DOHH2 (cell line): ENCODE results near the gene POLRMT.

Experiments used
- H3F3A ChIP-seq: fragments of 200-600 bp; sonication (generic), shearing (Covaris generic); 2 replicates; pipeline ENCODE4 v1.6.0; 2016; ENCODE audit warnings: antibody characterized with exemption, mild to moderate bottlenecking; ENCODE audit not compliant: control insufficient read depth, insufficient read depth
- H3K27ac ChIP-seq: fragments of 200-600 bp; sonication (generic); 2 replicates; pipeline ENCODE4 v1.5.1; 2014; ENCODE audit warnings: low read depth, mild to moderate bottlenecking, low read length, moderate library complexity
- H3K27me3 ChIP-seq: fragments of 200-600 bp; sonication (generic); 2 replicates; pipeline ENCODE4 v1.6.1; 2014; ENCODE audit warnings: mild to moderate bottlenecking, low read length, mixed read lengths; ENCODE audit not compliant: control insufficient read depth
- H3K36me3 ChIP-seq: fragments of 200-600 bp; sonication (generic); 2 replicates; pipeline ENCODE4 v1.6.1; 2014; ENCODE audit warnings: mild to moderate bottlenecking, low read length, moderate library complexity, mixed read lengths; ENCODE audit not compliant: control insufficient read depth
- H3K4me1 ChIP-seq: fragments of 200-600 bp; sonication (generic); 2 replicates; pipeline ENCODE4 v1.6.1; 2014; ENCODE audit warnings: mild to moderate bottlenecking, low read length, mixed read lengths; ENCODE audit not compliant: control insufficient read depth
- H3K4me2 ChIP-seq: fragments of 200-600 bp; sonication (generic); 2 replicates; pipeline ENCODE4 v1.6.0; 2014; ENCODE audit warnings: mild to moderate bottlenecking, low read length, moderate library complexity
- H3K4me3 ChIP-seq: fragments of 200-600 bp; sonication (generic); 2 replicates; pipeline ENCODE4 v1.5.1; 2014; ENCODE audit warnings: mild to moderate bottlenecking, low read length, mixed read lengths
- H3K79me2 ChIP-seq: fragments of 200-600 bp; sonication (generic); 2 replicates; pipeline ENCODE4 v1.6.1; 2014; ENCODE audit warnings: mild to moderate bottlenecking, low read length, mixed read lengths; ENCODE audit not compliant: control insufficient read depth
- H3K9me2 ChIP-seq: fragments of 200-600 bp; sonication (generic); replicated peaks from 2 replicates; pipeline ENCODE4 v1.6.1; 2014; ENCODE audit warnings: mild to moderate bottlenecking, low read length, mixed read lengths; ENCODE audit not compliant: control insufficient read depth
- H3K9me3 ChIP-seq: fragments of 200-600 bp; sonication (generic); 2 replicates; pipeline ENCODE4 v1.6.1; 2014; ENCODE audit warnings: antibody characterized with exemption, low read length, mixed read lengths; ENCODE audit not compliant: control insufficient read depth, insufficient read depth
- H4K20me1 ChIP-seq: fragments of 200-600 bp; sonication (generic); 2 replicates; pipeline ENCODE4 v1.6.0; 2014; ENCODE audit warnings: low read depth, mild to moderate bottlenecking, antibody characterized with exemption, low read length, moderate library complexity; ENCODE audit not compliant: control insufficient read depth, insufficient read depth
- EZH2phosphoT487 ChIP-seq: fragments of 200-600 bp; sonication (generic); IDR thresholded peaks from 2 replicates; pipeline ENCODE4 v1.6.1; 2017; ENCODE audit warnings: borderline replicate concordance, mild to moderate bottlenecking, antibody characterized with exemption, low read length, moderate library complexity, mixed read lengths
- TF ChIP-seq, protein P1 (sequence below): fragments of 200-600 bp; sonication (generic); IDR thresholded peaks from one replicate; pipeline ENCODE4 v1.5.1; 2014; ENCODE audit warnings: antibody characterized with exemption, mild to moderate bottlenecking, low read depth, low read length; ENCODE audit not compliant: poor library complexity, severe bottlenecking

Gene POLRMT

DNA sequence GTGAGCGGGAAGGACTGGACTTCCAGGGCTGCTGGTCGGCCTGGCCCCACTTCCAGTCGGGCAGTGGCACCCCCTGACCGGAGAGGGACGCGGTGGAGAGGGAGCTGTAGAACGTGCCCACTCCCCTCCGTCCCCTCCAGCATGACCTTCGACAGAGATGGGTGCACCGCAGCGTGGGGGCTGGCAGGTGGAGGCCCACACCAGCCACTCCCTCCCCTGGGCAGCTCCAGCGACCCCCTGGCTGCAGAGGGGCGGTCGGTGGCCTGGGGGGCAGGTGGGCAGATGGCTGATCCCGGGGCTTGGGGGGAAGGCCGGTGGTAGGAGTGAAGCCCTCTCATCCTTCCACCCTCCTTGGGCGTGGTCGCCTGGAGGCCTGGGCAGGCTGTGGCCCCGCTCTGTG, 41.2 kb downstream of the POLRMT start:
- peaks cover 11% of the 10 kb centered on the region for H3K4me1 ChIP-seq
- no peak for TF ChIP-seq EZH2phosphoT487
- TF ChIP-seq, protein P1, sequence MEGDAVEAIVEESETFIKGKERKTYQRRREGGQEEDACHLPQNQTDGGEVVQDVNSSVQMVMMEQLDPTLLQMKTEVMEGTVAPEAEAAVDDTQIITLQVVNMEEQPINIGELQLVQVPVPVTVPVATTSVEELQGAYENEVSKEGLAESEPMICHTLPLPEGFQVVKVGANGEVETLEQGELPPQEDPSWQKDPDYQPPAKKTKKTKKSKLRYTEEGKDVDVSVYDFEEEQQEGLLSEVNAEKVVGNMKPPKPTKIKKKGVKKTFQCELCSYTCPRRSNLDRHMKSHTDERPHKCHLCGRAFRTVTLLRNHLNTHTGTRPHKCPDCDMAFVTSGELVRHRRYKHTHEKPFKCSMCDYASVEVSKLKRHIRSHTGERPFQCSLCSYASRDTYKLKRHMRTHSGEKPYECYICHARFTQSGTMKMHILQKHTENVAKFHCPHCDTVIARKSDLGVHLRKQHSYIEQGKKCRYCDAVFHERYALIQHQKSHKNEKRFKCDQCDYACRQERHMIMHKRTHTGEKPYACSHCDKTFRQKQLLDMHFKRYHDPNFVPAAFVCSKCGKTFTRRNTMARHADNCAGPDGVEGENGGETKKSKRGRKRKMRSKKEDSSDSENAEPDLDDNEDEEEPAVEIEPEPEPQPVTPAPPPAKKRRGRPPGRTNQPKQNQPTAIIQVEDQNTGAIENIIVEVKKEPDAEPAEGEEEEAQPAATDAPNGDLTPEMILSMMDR = no peak
- no peaks in the 10 kb centered on the region for H3F3A ChIP-seq
- no peaks in the 10 kb centered on the region for H3K79me2 ChIP-seq
- no peak overlapping the region for H3K4me2 ChIP-seq
- no peak overlapping the region for H3K27ac ChIP-seq
- H3K9me3 ChIP-seq = no peaks in the 10 kb centered on the region
- H3K27me3 ChIP-seq = peaks cover 18% of the 10 kb centered on the region
- H4K20me1 ChIP-seq = 0 out of 2 replicates have a peak, but pooled peaks cover 3% of the 10 kb centered on the region
- no peak overlapping the region for H3K4me3 ChIP-seq
- no peaks in the 10 kb centered on the region for H3K9me2 ChIP-seq
- H3K36me3 ChIP-seq = no peaks in the 10 kb centered on the region

DNA sequence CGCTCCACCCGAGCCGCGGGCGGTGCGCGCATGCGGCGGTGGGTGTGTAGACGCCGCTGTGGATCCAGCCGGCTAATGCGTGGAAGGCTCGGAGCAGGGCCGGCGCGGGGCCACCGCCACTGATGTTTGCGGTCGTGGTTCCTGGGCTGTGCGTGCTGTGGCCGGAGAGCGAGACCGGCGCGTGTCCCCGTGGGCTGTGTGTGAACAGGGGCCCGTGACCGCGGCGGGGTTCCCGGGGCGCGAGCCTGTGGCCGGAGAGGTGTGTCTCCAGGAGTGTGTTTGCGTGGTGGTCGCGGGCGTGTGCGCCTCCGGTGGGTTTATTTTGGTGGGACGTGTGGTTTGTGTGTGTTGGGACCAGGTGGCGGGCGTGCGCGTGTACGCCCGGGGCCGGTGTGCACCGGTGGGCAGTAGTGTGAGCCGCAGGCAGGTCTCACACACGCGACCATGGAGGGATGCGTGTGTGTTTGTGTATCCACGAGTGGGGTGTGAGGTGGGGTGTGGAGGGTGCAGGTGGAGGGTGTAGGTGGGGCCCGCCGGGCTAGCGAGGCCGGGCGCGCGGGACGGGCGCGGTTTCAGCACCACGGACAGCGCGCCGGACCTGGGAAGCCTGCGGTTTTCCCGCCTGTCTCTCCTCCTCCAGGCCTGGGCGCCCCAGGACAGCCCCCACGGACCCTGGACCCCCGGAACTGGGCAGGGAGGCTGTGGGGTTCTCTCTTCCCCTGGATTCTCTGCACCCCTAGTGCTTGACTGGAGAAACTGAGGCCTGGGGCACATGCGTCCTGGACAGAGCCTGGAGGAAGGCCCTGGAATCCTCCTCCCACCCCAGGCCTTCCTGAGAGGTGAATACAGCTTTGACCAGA, 42.0 kb downstream of the POLRMT start:
- TF ChIP-seq, protein P1 = no peak
- no peak for TF ChIP-seq EZH2phosphoT487
- H3F3A ChIP-seq = no peaks in the 10 kb centered on the region
- no peak overlapping the region for H3K27ac ChIP-seq
- H3K79me2 ChIP-seq = no peaks in the 10 kb centered on the region
- no peaks in the 10 kb centered on the region for H3K9me2 ChIP-seq
- peaks cover 18% of the 10 kb centered on the region for H3K27me3 ChIP-seq
- H3K4me2 ChIP-seq = no peak overlapping the region
- H3K4me1 ChIP-seq = peaks cover 11% of the 10 kb centered on the region
- no peak overlapping the region for H3K4me3 ChIP-seq
- no peaks in the 10 kb centered on the region for H3K9me3 ChIP-seq
- no peaks in the 10 kb centered on the region for H3K36me3 ChIP-seq
- H4K20me1 ChIP-seq = 0 out of 2 replicates have a peak, but pooled peaks cover 3% of the 10 kb centered on the region

DNA sequence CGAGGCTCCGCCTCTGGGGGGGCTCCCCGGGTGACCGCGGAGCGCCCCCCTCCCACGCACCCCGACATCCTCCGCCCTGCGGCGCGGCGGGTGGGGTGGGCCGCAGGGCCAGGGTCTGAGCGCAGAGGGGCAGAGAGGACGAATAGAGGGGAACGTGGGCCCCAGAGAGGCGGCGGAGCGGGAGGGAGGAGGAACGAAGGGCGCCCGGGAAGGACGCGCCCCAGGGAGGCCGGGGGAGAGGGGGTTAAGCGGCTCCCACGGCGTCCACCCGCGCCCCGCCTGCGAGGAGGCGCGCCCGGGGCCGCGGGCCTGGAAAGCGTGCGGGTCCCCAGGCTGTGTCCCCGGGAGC, 42.6 kb downstream of the POLRMT start:
- Histone ChIP-seq H3K36me3 (no peaks in the 10 kb centered on the region), H3K79me2 (no peaks in the 10 kb centered on the region), H3K4me1 (peaks cover 11% of the 10 kb centered on the region), H3K27ac (no peak overlapping the region), H3F3A (no peaks in the 10 kb centered on the region), H3K9me3 (no peaks in the 10 kb centered on the region), H4K20me1 (0 out of 2 replicates have a peak, but pooled peaks cover 3% of the 10 kb centered on the region), H3K27me3 (peaks cover 18% of the 10 kb centered on the region), H3K4me2 (no peak overlapping the region), H3K9me2 (no peaks in the 10 kb centered on the region), H3K4me3 (no peak overlapping the region)
- no peak for TF ChIP-seq EZH2phosphoT487
- TF ChIP-seq, protein P1 = no peak
